Esophagus squamous epithelium (tissue), 5 donors: Measurements from ENCODE around the gene RNGTT. TPM values are rescaled to one million over a fixed set of nuclear protein-coding genes. Genes with fewer than 3 reads are reported as not detected.

Source experiments
- DNase-seq: peaks from one replicate; lab custom pipeline; 2025; lab: John Stamatoyannopoulos, UW
- H3K27ac ChIP-seq, 4 donors: fragments of 200-600 bp; sonication (generic); one replicate each; pipeline ENCODE4 v1.5.1; 2016 to 2019; ENCODE audit warnings: mild to moderate bottlenecking in 1 of 4
- H3K27me3 ChIP-seq, 4 donors: fragments of 200-600 bp; sonication (generic); 1 replicate in 3 of 4; 2 replicates in 1 of 4; pipeline versions ENCODE4 v1.5.1 to v1.6.0; 2017 to 2021; ENCODE audit warnings: antibody characterized with exemption in 1 of 4
- H3K36me3 ChIP-seq, 3 donors: fragments of 200-600 bp; sonication (generic); one replicate each; pipeline ENCODE4 v1.5.1; 2016 to 2019
- H3K4me1 ChIP-seq, 3 donors: fragments of 200-600 bp; sonication (generic); one replicate each; pipeline ENCODE4 v1.5.1; 2017 to 2019
- H3K4me3 ChIP-seq, 4 donors: fragments of 200-600 bp; sonication (generic); 1 replicate in 3 of 4; 2 replicates in 1 of 4; pipeline ENCODE4 v1.5.1; 2016 to 2019; ENCODE audit warnings: mild to moderate bottlenecking in 2 of 4, moderate library complexity in 1 of 4
- H3K9me3 ChIP-seq, 3 donors: fragments of 200-600 bp; sonication (generic); one replicate each; pipeline ENCODE4 v1.5.1; 2016 to 2019
- POLR2A ChIP-seq, 4 donors: fragments of 450-650 bp; IDR thresholded peaks; one replicate each; pipeline ENCODE4 v1.6.1; 2017; ENCODE audit warnings: antibody characterized with exemption in 4 of 4, mild to moderate bottlenecking in 4 of 4, moderate library complexity in 3 of 4
- WGBS, 2 donors: methylation state at CpG; one replicate each; pipeline ENCODE4 v1.1.5; 2018; 5-methylcytosine and 5-hydroxymethylcytosine counted together
- intact Hi-C: fragments of 100-400 bp; cut with DNase I; formaldehyde crosslinking; loops from one replicate; pipeline ENCODE4 v1.15.0; 2022
- total RNA-seq, 4 donors: library from RNA; depleted of rRNA; stranded (reverse); fragments of >200 nt; gene quantifications; one replicate each; pipeline ENCODE4 v1.1.0, GENCODE V29; 2016
- TF ChIP-seq, protein P1 (sequence below), 6 experiments: fragments of 450-650 bp in 4 of 6; fragments of 200-600 bp in 2 of 6; sonication (generic) in 2 of 6; IDR thresholded peaks; one replicate each; pipeline ENCODE4 v1.5.1; 2016 to 2019; ENCODE audit warnings: antibody characterized with exemption in 6 of 6, mild to moderate bottlenecking in 4 of 6, moderate library complexity in 4 of 6
- donor health status: DM: yes; HTN: yes; CAD: no.

RNGTT gene
- total RNA-seq, 4 donors from 2014 or later = 8.3 to 22.3 (median 18.3) TPM

DNA sequence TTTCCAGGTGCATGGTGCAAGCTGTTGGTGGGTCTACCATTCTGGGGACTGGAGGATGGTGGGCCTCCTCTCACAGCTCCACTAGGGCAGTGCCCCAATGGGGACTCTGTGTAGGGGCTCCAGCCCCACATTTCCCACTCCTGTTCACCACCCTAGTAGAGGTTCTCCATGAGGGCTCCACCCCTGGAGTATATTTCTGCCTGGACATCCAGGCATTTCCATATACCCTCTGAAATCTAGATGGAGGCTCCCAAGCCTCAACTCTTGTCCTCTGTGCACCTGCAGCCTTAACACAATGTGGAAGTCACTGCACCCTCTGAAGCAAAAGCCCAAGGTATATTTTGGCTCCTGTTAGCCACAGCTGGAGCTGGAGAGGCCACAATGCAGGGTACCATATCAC, 393.5 kb downstream of the RNGTT start:
- no peak for TF ChIP-seq POLR2A (IDR thresholded peaks at IDR 0.05)
- TF ChIP-seq, protein P1, sequence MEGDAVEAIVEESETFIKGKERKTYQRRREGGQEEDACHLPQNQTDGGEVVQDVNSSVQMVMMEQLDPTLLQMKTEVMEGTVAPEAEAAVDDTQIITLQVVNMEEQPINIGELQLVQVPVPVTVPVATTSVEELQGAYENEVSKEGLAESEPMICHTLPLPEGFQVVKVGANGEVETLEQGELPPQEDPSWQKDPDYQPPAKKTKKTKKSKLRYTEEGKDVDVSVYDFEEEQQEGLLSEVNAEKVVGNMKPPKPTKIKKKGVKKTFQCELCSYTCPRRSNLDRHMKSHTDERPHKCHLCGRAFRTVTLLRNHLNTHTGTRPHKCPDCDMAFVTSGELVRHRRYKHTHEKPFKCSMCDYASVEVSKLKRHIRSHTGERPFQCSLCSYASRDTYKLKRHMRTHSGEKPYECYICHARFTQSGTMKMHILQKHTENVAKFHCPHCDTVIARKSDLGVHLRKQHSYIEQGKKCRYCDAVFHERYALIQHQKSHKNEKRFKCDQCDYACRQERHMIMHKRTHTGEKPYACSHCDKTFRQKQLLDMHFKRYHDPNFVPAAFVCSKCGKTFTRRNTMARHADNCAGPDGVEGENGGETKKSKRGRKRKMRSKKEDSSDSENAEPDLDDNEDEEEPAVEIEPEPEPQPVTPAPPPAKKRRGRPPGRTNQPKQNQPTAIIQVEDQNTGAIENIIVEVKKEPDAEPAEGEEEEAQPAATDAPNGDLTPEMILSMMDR (IDR thresholded peaks at IDR 0.05) = no peak
- Histone ChIP-seq H3K4me3 (no peak overlapping the region), H3K27me3 (no peaks in the 10 kb centered on the region), H3K4me1 (no peaks in the 10 kb centered on the region), H3K27ac (no peak overlapping the region), H3K9me3 (no peaks in the 10 kb centered on the region), H3K36me3 (no peaks in the 10 kb centered on the region)
- DNase-seq = no peak
- intact Hi-C loops = no loop called here

DNA sequence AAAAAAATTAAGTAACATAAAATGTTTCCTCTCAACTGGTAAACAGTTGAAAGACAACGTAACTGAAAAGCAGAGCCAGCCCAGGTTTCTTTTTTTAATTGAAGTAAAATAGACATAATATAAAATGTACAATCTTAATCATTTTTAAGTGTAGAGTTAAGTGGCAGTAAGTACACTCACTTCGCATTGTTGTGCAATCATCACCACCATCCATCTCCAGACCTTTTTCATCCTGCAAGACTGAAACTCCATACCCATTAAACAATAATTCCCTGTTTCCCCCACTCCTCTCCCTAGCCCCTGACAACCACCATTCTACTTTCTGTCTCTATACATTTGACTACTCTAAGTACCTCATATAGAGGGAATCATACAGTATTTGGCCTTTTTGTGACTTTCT, 395.7 kb downstream of the RNGTT start:
- H3K36me3 ChIP-seq = no peaks in the 10 kb centered on the region
- WGBS, 2 donors = 59 to 81% methylated on average over 2 of the region's 2 CpGs
- no peaks in the 10 kb centered on the region for H3K27me3 ChIP-seq
- H3K4me1 ChIP-seq = no peaks in the 10 kb centered on the region
- H3K4me3 ChIP-seq = no peak overlapping the region
- no peak for DNase-seq
- TF ChIP-seq POLR2A (IDR thresholded peaks at IDR 0.05) = no peak
- TF ChIP-seq, protein P1 (IDR thresholded peaks at IDR 0.05) = no peak
- H3K9me3 ChIP-seq = no peaks in the 10 kb centered on the region
- intact Hi-C loops = no loop called here
- no peak overlapping the region for H3K27ac ChIP-seq

DNA sequence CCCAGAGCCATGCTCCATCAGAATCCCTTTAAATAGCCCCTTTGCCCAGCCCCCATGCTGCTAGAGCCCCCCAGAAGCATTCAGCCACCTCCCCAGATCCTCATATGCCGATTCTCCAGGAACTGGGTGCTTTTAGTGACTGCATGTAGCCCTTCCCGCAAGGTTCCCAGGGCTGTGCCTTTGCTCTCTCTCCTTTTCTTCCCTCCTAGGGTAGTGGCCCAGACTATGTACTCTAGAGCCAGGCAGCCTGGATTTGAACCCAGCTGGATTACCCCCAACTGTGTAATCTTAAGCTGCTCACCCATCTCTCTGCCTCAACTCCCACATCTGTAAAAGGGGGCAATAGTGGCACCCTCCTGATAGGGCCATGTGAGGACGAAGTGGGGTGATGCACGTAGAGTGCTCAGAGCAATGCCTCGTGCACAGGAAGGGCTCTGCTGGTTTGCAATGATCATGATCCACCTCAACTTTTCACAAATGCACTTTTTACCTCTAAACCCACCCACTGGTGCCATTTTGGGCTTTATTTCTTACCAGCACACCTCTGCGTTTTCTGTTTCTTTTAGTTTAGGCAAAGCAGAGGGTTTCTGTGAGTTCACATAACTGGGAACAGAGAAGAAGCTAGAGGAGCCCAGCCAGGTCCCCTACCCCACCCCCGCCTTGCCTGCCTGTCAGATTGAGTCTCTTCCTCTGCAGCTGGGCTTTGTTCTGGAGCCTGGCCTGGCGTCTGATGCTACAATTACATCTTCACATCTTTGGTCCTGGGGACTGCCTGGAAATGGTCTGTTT, 396.5 kb downstream of the RNGTT start:
- intact Hi-C loops = no loop called here
- peaks cover 0 to 3% (median 2%) of the 10 kb centered on the region in 3 donors for H3K4me1 ChIP-seq
- H3K27me3 ChIP-seq = no peaks in the 10 kb centered on the region
- H3K36me3 ChIP-seq = no peaks in the 10 kb centered on the region
- no peak for DNase-seq
- H3K9me3 ChIP-seq = no peaks in the 10 kb centered on the region
- H3K4me3 ChIP-seq = no peak overlapping the region
- 60 to 85% methylated on average over 6 to 8 of the region's 8 CpGs for WGBS, 2 donors
- H3K27ac ChIP-seq = no peak overlapping the region
- TF ChIP-seq, protein P1 (IDR thresholded peaks at IDR 0.05) = no peak

DNA sequence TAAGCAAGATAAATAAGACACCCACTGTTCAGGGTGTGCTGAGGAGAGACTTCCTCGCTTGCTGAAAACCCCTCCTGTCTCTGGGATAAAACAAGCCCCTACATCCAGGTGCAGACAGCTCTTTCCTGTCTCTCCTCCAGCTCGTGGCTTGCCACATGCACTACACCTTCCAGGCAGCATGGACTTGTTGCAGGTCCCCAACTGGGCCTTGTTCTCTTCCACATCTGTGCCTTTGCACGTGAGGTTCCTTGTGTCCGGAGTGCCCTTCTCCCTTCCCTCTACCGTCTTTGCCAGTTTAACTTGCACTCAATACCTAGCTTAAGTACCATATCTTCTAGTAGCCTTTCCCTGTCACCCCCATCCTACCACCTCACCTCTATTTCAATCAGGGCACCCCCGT, 397.6 kb downstream of the RNGTT start:
- intact Hi-C loops = no loop called here
- Histone ChIP-seq H3K9me3 (no peaks in the 10 kb centered on the region), H3K27ac (no peak overlapping the region), H3K36me3 (no peaks in the 10 kb centered on the region), H3K27me3 (no peaks in the 10 kb centered on the region), H3K4me1 (peaks cover 0 to 11% (median 3%) of the 10 kb centered on the region in 3 donors), H3K4me3 (no peak overlapping the region)
- no peak for DNase-seq
- no peak for TF ChIP-seq POLR2A (IDR thresholded peaks at IDR 0.05)
- TF ChIP-seq, protein P1 (IDR thresholded peaks at IDR 0.05) = no peak
- 80 to 86% methylated on average over 6 of the region's 6 CpGs for WGBS, 2 donors

DNA sequence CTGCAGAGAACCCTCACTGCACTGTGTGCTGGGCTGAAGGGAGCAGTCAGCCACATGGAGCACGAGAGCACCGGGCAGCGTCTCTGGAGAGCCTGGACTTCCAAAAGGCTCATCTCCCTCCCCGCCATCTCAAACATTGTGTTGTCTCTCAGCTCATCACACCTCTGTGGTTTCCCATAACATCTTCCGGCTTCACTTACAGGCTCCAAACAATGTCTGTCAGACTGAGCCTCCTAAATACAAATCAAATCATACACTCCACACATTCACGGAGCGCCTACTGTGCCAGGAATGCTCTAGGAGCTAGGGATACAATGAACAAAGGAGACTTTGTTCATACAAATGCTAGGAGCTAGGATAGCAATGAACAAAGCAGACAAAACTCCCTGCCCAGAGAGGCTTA, 398.0 kb downstream of the RNGTT start:
- Histone ChIP-seq H3K36me3 (no peaks in the 10 kb centered on the region), H3K27me3 (no peaks in the 10 kb centered on the region), H3K4me3 (no peak overlapping the region), H3K27ac (no peak overlapping the region), H3K9me3 (no peaks in the 10 kb centered on the region), H3K4me1 (peaks cover 0 to 11% (median 3%) of the 10 kb centered on the region in 3 donors)
- intact Hi-C loops = no loop called here
- no peak for DNase-seq
- no peak for TF ChIP-seq POLR2A (IDR thresholded peaks at IDR 0.05)
- TF ChIP-seq, protein P1 (IDR thresholded peaks at IDR 0.05) = no peak
- 68 to 83% methylated on average over 5 of the region's 7 CpGs for WGBS, 2 donors
